ENCODE measurements around the gene SIM1. TPM values are rescaled to one million over a fixed set of nuclear protein-coding genes. Genes with fewer than 3 reads are reported as not detected.

The SIM1 gene
- total and polyA plus RNA-seq, 2 experiments from 2014 or later, result 0.30 TPM; not detected in 1

DNA sequence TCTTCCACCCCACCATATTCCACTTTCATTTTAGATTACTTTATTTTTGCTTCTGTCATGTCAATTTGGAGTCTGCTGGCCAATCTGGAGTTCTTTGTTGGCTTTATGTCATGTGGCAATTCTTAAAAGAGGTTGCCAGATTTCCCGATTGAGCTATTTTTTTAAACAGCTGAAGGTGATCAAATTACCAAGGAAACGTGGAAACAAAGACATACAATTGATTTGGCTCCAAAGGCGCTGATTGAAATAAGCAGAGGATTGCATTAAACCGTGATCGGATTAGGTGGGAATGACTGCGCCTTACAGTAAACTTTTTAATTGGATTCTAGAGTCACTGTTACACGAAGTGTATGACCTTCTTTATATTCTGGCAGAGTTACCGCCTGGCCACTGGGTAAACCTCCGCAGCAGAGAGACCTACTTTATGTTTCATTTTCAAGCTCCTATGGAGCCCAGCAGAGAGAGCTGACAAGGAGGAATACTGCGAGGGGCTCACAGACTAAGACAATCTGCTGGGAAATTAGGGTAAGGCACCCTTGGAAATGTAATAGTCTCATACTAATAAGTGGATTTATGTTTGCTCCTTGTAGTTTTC is 37.9 kb downstream of the SIM1 start:
- H3K4me2 ChIP-seq, result no peak overlapping the region
- H4K20me1 ChIP-seq (ENCODE audit: insufficient read depth, poor library complexity, severe bottlenecking), result no peaks in the 10 kb centered on the region
- no peaks in the 10 kb centered on the region for H3K9me3 ChIP-seq (ENCODE audit: low read depth)
- H3K27me3 ChIP-seq, result no peaks in the 10 kb centered on the region
- DNase-seq (ENCODE audit: low spot score), result no peak
- WGBS (ENCODE audit: low lambda C conversion rate, missing lambda C conversion rate), result 84% methylated on average over 10 of the region's 10 CpGs
- no peaks in the 10 kb centered on the region for H3K9me2 ChIP-seq (replicated peaks; ENCODE audit: insufficient read depth)
- no peaks in the 10 kb centered on the region for H3K4me1 ChIP-seq (ENCODE audit: insufficient read depth)
- no peak overlapping the region for H3K4me3 ChIP-seq
- no peak overlapping the region for H3K27ac ChIP-seq
- no peaks in the 10 kb centered on the region for H3K36me3 ChIP-seq (replicated peaks; ENCODE audit: insufficient read depth, low read depth)
- no peak overlapping the region for H2AFZ ChIP-seq
- TF ChIP-seq EZH2phosphoT487 (IDR thresholded peaks at IDR 0.05; ENCODE audit: low read depth, severe bottlenecking, unreplicated experiment) (no peak), EZH2 (IDR thresholded peaks at IDR 0.05; ENCODE audit: borderline replicate concordance) (no peak)
- TF ChIP-seq, protein P1, sequence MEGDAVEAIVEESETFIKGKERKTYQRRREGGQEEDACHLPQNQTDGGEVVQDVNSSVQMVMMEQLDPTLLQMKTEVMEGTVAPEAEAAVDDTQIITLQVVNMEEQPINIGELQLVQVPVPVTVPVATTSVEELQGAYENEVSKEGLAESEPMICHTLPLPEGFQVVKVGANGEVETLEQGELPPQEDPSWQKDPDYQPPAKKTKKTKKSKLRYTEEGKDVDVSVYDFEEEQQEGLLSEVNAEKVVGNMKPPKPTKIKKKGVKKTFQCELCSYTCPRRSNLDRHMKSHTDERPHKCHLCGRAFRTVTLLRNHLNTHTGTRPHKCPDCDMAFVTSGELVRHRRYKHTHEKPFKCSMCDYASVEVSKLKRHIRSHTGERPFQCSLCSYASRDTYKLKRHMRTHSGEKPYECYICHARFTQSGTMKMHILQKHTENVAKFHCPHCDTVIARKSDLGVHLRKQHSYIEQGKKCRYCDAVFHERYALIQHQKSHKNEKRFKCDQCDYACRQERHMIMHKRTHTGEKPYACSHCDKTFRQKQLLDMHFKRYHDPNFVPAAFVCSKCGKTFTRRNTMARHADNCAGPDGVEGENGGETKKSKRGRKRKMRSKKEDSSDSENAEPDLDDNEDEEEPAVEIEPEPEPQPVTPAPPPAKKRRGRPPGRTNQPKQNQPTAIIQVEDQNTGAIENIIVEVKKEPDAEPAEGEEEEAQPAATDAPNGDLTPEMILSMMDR (IDR thresholded peaks at IDR 0.05; ENCODE audit: poor library complexity), result no peak
- no peaks in the 10 kb centered on the region for H3K79me2 ChIP-seq

DNA sequence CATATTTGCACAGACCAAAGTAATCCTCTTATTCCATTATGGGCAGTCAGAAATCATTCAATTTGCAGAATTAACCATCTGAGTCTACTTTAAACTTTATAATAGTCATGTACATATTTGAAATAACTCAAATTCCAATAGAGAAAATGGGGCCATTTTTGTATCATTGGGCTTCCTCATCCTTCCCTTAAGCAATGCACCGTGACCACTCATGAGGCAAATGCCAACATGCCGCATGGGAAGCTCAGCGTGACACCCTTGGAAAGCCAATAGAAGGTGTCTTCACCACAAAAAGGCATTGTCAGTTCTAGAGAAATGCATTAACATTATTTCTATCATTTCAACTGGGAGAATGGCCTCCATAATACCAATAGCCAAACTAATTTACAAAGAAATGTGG is 38.5 kb downstream of the SIM1 start:
- no peak overlapping the region for H3K4me2 ChIP-seq

DNA sequence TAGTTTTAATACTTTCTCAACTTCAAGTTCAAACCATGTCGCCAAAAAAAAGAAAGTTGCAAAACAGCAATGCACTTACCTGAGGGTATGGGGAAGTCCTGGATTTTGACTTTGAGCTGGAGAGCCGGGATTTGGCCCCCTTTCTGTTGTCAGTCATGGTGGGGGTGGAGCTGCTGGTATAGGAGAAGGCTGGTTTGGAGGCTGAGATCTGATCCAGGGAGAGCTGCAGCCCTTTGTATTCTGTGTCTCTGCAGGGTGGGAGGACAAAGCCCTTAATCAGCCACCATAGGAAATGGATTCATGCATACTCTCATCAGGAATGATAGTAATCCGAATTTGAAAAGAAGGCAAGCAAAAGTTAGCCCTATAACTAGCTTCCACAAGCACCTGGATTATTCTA is 44.0 kb downstream of the SIM1 start:
- Histone ChIP-seq H2AFZ (no peak overlapping the region), H3K9me2 (replicated peaks; ENCODE audit: insufficient read depth) (no peaks in the 10 kb centered on the region), H4K20me1 (ENCODE audit: insufficient read depth, poor library complexity, severe bottlenecking) (no peaks in the 10 kb centered on the region), H3K79me2 (no peaks in the 10 kb centered on the region), H3K27me3 (no peaks in the 10 kb centered on the region), H3K4me1 (ENCODE audit: insufficient read depth) (no peaks in the 10 kb centered on the region), H3K27ac (no peak overlapping the region), H3K9me3 (ENCODE audit: low read depth) (no peaks in the 10 kb centered on the region), H3K4me3 (no peak overlapping the region), H3K4me2 (no peak overlapping the region), H3K36me3 (replicated peaks; ENCODE audit: insufficient read depth, low read depth) (no peaks in the 10 kb centered on the region)
- WGBS (ENCODE audit: low lambda C conversion rate, missing lambda C conversion rate), result 33% methylated on average over 3 of the region's 3 CpGs
- TF ChIP-seq EZH2 (IDR thresholded peaks at IDR 0.05; ENCODE audit: borderline replicate concordance), result no peak
- TF ChIP-seq, protein P1 (IDR thresholded peaks at IDR 0.05; ENCODE audit: poor library complexity), result no peak
- no peak for TF ChIP-seq EZH2phosphoT487 (IDR thresholded peaks at IDR 0.05; ENCODE audit: low read depth, severe bottlenecking, unreplicated experiment)
- no peak for DNase-seq (ENCODE audit: low spot score)

More for the DNA sequence above, 38.5 kb downstream of the SIM1 start:
- Histone ChIP-seq H3K79me2 (no peaks in the 10 kb centered on the region), H4K20me1 (ENCODE audit: insufficient read depth, poor library complexity, severe bottlenecking) (no peaks in the 10 kb centered on the region), H3K4me3 (no peak overlapping the region), H3K9me2 (replicated peaks; ENCODE audit: insufficient read depth) (no peaks in the 10 kb centered on the region), H3K9me3 (ENCODE audit: low read depth) (no peaks in the 10 kb centered on the region), H3K4me1 (ENCODE audit: insufficient read depth) (no peaks in the 10 kb centered on the region), H2AFZ (no peak overlapping the region), H3K36me3 (replicated peaks; ENCODE audit: insufficient read depth, low read depth) (no peaks in the 10 kb centered on the region), H3K27ac (no peak overlapping the region), H3K27me3 (no peaks in the 10 kb centered on the region)
- DNase-seq (ENCODE audit: low spot score), result no peak
- TF ChIP-seq EZH2phosphoT487 (IDR thresholded peaks at IDR 0.05; ENCODE audit: low read depth, severe bottlenecking, unreplicated experiment), result no peak
- no peak for TF ChIP-seq EZH2 (IDR thresholded peaks at IDR 0.05; ENCODE audit: borderline replicate concordance)
- TF ChIP-seq, protein P1 (IDR thresholded peaks at IDR 0.05; ENCODE audit: poor library complexity), result no peak
- 85% methylated on average over 3 of the region's 3 CpGs for WGBS (ENCODE audit: low lambda C conversion rate, missing lambda C conversion rate)

Measured in hepatocyte (in vitro differentiated cells).